GM23338 (cell line): Measurements from ENCODE around the gene MXRA7. TPM values are rescaled to one million over a fixed set of nuclear protein-coding genes. Genes with fewer than 3 reads are reported as not detected.

Experiments used
- ATAC-seq: fragments of 200-7000 bp; cut with Tn5 transposase; 3 replicates; pipeline ENCODE4 v1.9.1; 2020
- DNase-seq: peaks from one replicate; pipeline ENCODE4 v3.0.0-alpha.2; 2015; ENCODE audit warnings: low spot score
- H2AFZ ChIP-seq: fragments of 200-600 bp; sonication (generic); 2 replicates; pipeline ENCODE4 v1.8.0; 2016; ENCODE audit warnings: antibody characterized with exemption, mild to moderate bottlenecking, moderate library complexity
- H3F3A ChIP-seq: fragments of 200-600 bp; sonication (generic); replicated peaks from 2 replicates; pipeline ENCODE4 v1.8.0; 2017; ENCODE audit warnings: antibody characterized with exemption, mixed run types, low read depth
- H3K27ac ChIP-seq: fragments of 200-600 bp; sonication (generic); 2 replicates; pipeline ENCODE4 v1.6.1; 2016; ENCODE audit warnings: low read depth
- H3K27me3 ChIP-seq: fragments of 200-600 bp; sonication (generic); 2 replicates; pipeline ENCODE4 v1.8.0; 2016; ENCODE audit warnings: mild to moderate bottlenecking, mixed run types, moderate library complexity; ENCODE audit not compliant: insufficient read depth
- H3K36me3 ChIP-seq: fragments of 200-600 bp; sonication (generic); 2 replicates; pipeline ENCODE4 v1.8.0; 2016; ENCODE audit warnings: mild to moderate bottlenecking; ENCODE audit not compliant: insufficient read depth
- H3K4me1 ChIP-seq: fragments of 200-600 bp; sonication (generic); 2 replicates; pipeline ENCODE4 v1.8.0; 2016; ENCODE audit warnings: mild to moderate bottlenecking, moderate library complexity; ENCODE audit not compliant: insufficient read depth
- H3K4me2 ChIP-seq: fragments of 200-600 bp; sonication (generic); 2 replicates; pipeline ENCODE4 v1.7.1; 2017; ENCODE audit warnings: mixed run types
- H3K4me3 ChIP-seq: fragments of 200-600 bp; sonication (generic); 2 replicates; pipeline ENCODE4 v1.6.1; 2016; ENCODE audit warnings: mixed run types
- H3K79me2 ChIP-seq: fragments of 200-600 bp; sonication (generic); replicated peaks from 2 replicates; pipeline ENCODE4 v1.8.0; 2017; ENCODE audit warnings: mild to moderate bottlenecking; ENCODE audit not compliant: insufficient read depth
- H3K9me2 ChIP-seq: fragments of 200-600 bp; sonication (generic); 2 replicates; pipeline ENCODE4 v1.8.0; 2017; ENCODE audit not compliant: insufficient read depth
- H4K20me1 ChIP-seq: fragments of 200-600 bp; sonication (generic); replicated peaks from 2 replicates; pipeline ENCODE4 v1.8.0; 2017; ENCODE audit warnings: mild to moderate bottlenecking; ENCODE audit not compliant: insufficient read depth
- H3K27ac Mint-ChIP-seq: 2 replicates; pipeline ENCODE4 v1.8.0; 2020; ENCODE audit warnings: inconsistent platforms, mild to moderate bottlenecking, moderate library complexity, mixed read lengths
- H3K27me3 Mint-ChIP-seq: 3 replicates; pipeline ENCODE4 v1.8.0; 2022; ENCODE audit warnings: low read depth, mild to moderate bottlenecking, moderate library complexity, mixed read lengths, inconsistent platforms; ENCODE audit not compliant: insufficient read depth, poor library complexity
- H3K36me3 Mint-ChIP-seq: 3 replicates; pipeline ENCODE4 v1.8.0; 2021; ENCODE audit warnings: low read depth, mild to moderate bottlenecking, inconsistent platforms, moderate library complexity, mixed read lengths
- H3K4me1 Mint-ChIP-seq: 3 replicates; pipeline ENCODE4 v1.8.0; 2020; ENCODE audit warnings: mild to moderate bottlenecking, inconsistent platforms, mixed read lengths
- H3K4me3 Mint-ChIP-seq: 3 replicates; pipeline ENCODE4 v1.8.0; 2021; ENCODE audit warnings: moderate library complexity, mild to moderate bottlenecking, inconsistent platforms, mixed read lengths
- H3K9me3 Mint-ChIP-seq: 3 replicates; pipeline ENCODE4 v1.8.0; 2020; ENCODE audit warnings: moderate library complexity, mild to moderate bottlenecking, inconsistent platforms, mixed read lengths
- CREB1 ChIP-seq: fragments of 250-450 bp; sonication (Bioruptor Pico); IDR thresholded peaks from 2 replicates; pipeline ENCODE4 v1.5.0; 2020; ENCODE audit warnings: low read depth, mild to moderate bottlenecking, moderate library complexity
- EZH2phosphoT487 ChIP-seq: fragments of 200-600 bp; sonication (generic); IDR thresholded peaks from one replicate; pipeline ENCODE4 v1.8.1; 2018; ENCODE audit warnings: antibody characterized with exemption; ENCODE audit not compliant: unreplicated experiment
- JUNB ChIP-seq: IDR thresholded peaks from one replicate; pipeline ENCODE4 v1.6.1; 2016; ENCODE audit warnings: antibody characterized with exemption; ENCODE audit not compliant: unreplicated experiment
- POLR2AphosphoS5 ChIP-seq: IDR thresholded peaks from 2 replicates; pipeline ENCODE4 v1.6.1; 2016; ENCODE audit warnings: antibody characterized with exemption, low read depth
- REST ChIP-seq: IDR thresholded peaks from one replicate; pipeline ENCODE4 v1.6.1; 2018; ENCODE audit warnings: antibody characterized with exemption; ENCODE audit not compliant: unreplicated experiment
- STAT1 ChIP-seq: IDR thresholded peaks from one replicate; pipeline ENCODE4 v1.6.1; 2016; ENCODE audit warnings: antibody characterized with exemption; ENCODE audit not compliant: unreplicated experiment
- ZNF114 ChIP-seq: fragments of 250-450 bp; sonication (Bioruptor Pico); IDR thresholded peaks from 2 replicates; pipeline ENCODE4 v1.5.0; 2020; ENCODE audit warnings: mild to moderate bottlenecking, moderate library complexity
- ZNF331 ChIP-seq: fragments of 250-450 bp; sonication (Bioruptor Pico); IDR thresholded peaks from 2 replicates; pipeline ENCODE4 v1.5.0; 2020; ENCODE audit warnings: low read depth, mild to moderate bottlenecking, moderate library complexity
- ZNF462 ChIP-seq: fragments of 250-450 bp; sonication (Bioruptor Pico); IDR thresholded peaks from 2 replicates; pipeline ENCODE4 v1.5.0; 2020; ENCODE audit warnings: mild to moderate bottlenecking, moderate library complexity
- polyA plus RNA-seq: library from polyadenylated mRNA; unstranded; fragments of >200 nt; fragmentation: Nextera tagmentation; extraction: Ambion mirVana; gene quantifications from 2 replicates; pipeline ENCODE4 v1.2.1, GENCODE V29; 2016
- total RNA-seq: library from RNA; depleted of rRNA; stranded (reverse); fragments of >200 nt; shearing (Covaris generic); gene quantifications from 2 replicates; pipeline ENCODE4 v1.2.3, GENCODE V29; 2014
- TF ChIP-seq, protein P1 (sequence below), 2 experiments: fragments of 200-600 bp in 1 of 2; sonication (generic) in 1 of 2; conservative IDR thresholded peaks; 2 replicates each; pipeline versions ENCODE4 v1.5.1 to v1.6.1; 2016 to 2017; ENCODE audit warnings: antibody characterized with exemption in 2 of 2, low read depth in 2 of 2, mild to moderate bottlenecking in 2 of 2, moderate library complexity in 1 of 2

Gene MXRA7
- total and polyA plus RNA-seq, 2 experiments from 2014 or later: 12.1 to 46.6 TPM

DNA sequence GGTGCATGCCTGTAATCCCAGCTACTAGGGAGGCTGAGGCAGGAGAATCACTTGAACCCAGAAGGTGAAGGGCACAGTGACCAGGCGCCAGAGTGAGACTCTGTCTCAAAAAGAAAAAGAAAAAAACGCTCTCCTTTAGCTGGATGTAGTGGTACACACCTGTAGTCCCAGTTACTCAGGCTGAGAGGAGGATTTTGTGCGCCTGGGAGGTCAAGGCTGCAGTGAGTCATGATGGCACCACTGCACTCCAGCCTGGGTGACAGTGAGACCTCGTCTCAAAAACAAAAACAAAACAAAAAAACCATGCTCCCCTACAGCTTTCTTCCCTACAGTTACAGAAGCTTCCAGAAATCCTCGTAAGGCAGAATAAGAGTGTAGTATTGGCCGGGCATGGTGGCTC is 34.1 kb downstream of the MXRA7 start (continued):
- no peak for TF ChIP-seq REST
- TF ChIP-seq, protein P1, sequence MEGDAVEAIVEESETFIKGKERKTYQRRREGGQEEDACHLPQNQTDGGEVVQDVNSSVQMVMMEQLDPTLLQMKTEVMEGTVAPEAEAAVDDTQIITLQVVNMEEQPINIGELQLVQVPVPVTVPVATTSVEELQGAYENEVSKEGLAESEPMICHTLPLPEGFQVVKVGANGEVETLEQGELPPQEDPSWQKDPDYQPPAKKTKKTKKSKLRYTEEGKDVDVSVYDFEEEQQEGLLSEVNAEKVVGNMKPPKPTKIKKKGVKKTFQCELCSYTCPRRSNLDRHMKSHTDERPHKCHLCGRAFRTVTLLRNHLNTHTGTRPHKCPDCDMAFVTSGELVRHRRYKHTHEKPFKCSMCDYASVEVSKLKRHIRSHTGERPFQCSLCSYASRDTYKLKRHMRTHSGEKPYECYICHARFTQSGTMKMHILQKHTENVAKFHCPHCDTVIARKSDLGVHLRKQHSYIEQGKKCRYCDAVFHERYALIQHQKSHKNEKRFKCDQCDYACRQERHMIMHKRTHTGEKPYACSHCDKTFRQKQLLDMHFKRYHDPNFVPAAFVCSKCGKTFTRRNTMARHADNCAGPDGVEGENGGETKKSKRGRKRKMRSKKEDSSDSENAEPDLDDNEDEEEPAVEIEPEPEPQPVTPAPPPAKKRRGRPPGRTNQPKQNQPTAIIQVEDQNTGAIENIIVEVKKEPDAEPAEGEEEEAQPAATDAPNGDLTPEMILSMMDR (conservative IDR thresholded peaks at IDR 0.05; ENCODE audit: low read depth in 2 of 2): no peak

GRCh38 chr17:76675648-76676047 is 35.1 kb downstream of the MXRA7 start:
- no peak overlapping the region for H3K27ac Mint-ChIP-seq
- H3K79me2 ChIP-seq: no peaks in the 10 kb centered on the region
- no peak for ATAC-seq
- H3K27me3 Mint-ChIP-seq: peaks cover 10% of the 10 kb centered on the region
- peaks cover 5% of the 10 kb centered on the region for H3K4me1 ChIP-seq
- no peaks in the 10 kb centered on the region for H3K27me3 ChIP-seq
- no peak overlapping the region for H3K4me3 Mint-ChIP-seq
- H3F3A ChIP-seq: 0 out of 2 replicates have a peak, but pooled peaks cover 9% of the 10 kb centered on the region
- no peak for DNase-seq
- peaks cover 2% of the 10 kb centered on the region; the same call in 1 of the 2 replicates for H3K9me2 ChIP-seq
- no peak overlapping the region for H3K4me3 ChIP-seq
- H3K4me1 Mint-ChIP-seq: peaks cover 12% of the 10 kb centered on the region
- H3K27ac ChIP-seq: no peak overlapping the region
- no peaks in the 10 kb centered on the region for H4K20me1 ChIP-seq
- H3K9me3 Mint-ChIP-seq: no peaks in the 10 kb centered on the region
- TF ChIP-seq CREB1 (CRISPR knock-in tag): no peak
- TF ChIP-seq ZNF462 (CRISPR knock-in tag): no peak
- TF ChIP-seq JUNB: no peak
- TF ChIP-seq REST: no peak
- no peak for TF ChIP-seq ZNF331 (CRISPR knock-in tag)
- no peak for TF ChIP-seq STAT1
- TF ChIP-seq POLR2AphosphoS5: no peak
- no peak for TF ChIP-seq ZNF114
- TF ChIP-seq EZH2phosphoT487: no peak
- H2AFZ ChIP-seq: no peak overlapping the region
- H3K4me2 ChIP-seq: no peak overlapping the region
- H3K36me3 ChIP-seq: no peaks in the 10 kb centered on the region
- H3K36me3 Mint-ChIP-seq: no peaks in the 10 kb centered on the region
